Calu3 (cell line): Measurements from ENCODE around the gene YAF2. TPM values are rescaled to one million over a fixed set of nuclear protein-coding genes. Genes with fewer than 3 reads are reported as not detected.

Experiments used
- BruUV-seq: library from RNA; stranded (reverse); fragments of 400-500 nt; replicated peaks from 2 replicates; lab custom pipeline; 2021; lab: Mats Ljungman, UMichigan
- CTCF ChIA-PET: fragments of 300-600 bp; sonication (Branson Sonifier 250); formaldehyde crosslinking; loops from one replicate; lab custom pipeline; 2022; ENCODE audit warnings: antibody characterized with exemption; lab: Charles Lee
- DNase-seq: peaks from one replicate; pipeline ENCODE4 v3.0.0; 2022
- H3K27ac Mint-ChIP-seq: one replicate; pipeline ENCODE4 v1.8.0; 2022; ENCODE audit warnings: mixed read lengths; ENCODE audit not compliant: unreplicated experiment
- H3K27me3 Mint-ChIP-seq: one replicate; pipeline ENCODE4 v1.8.0; 2022; ENCODE audit warnings: mixed read lengths; ENCODE audit not compliant: unreplicated experiment
- H3K36me3 Mint-ChIP-seq: one replicate; pipeline ENCODE4 v1.8.0; 2022; ENCODE audit warnings: mild to moderate bottlenecking, moderate library complexity, mixed read lengths; ENCODE audit not compliant: insufficient read depth, unreplicated experiment
- H3K4me1 Mint-ChIP-seq: one replicate; pipeline ENCODE4 v1.8.0; 2022; ENCODE audit warnings: mild to moderate bottlenecking, low read depth, mixed read lengths; ENCODE audit not compliant: unreplicated experiment
- H3K4me3 Mint-ChIP-seq: one replicate; pipeline ENCODE4 v1.8.0; 2022; ENCODE audit warnings: mild to moderate bottlenecking, low read depth, moderate library complexity, mixed read lengths; ENCODE audit not compliant: unreplicated experiment
- H3K9me3 Mint-ChIP-seq: one replicate; pipeline ENCODE4 v1.8.0; 2022; ENCODE audit warnings: low read depth, mixed read lengths; ENCODE audit not compliant: unreplicated experiment
- CTCF ChIP-seq: fragments of 200-600 bp; IDR thresholded peaks from one replicate; pipeline ENCODE4 v1.8.0; 2022; ENCODE audit warnings: antibody characterized with exemption; ENCODE audit not compliant: unreplicated experiment
- intact Hi-C: fragments of 100-400 bp; cut with micrococcal nuclease; formaldehyde crosslinking; loops from one replicate; pipeline ENCODE4 v1.10.0; 2022; ENCODE audit not compliant: unreplicated experiment
- total RNA-seq: library from RNA; stranded (reverse); gene quantifications from 2 replicates; pipeline ENCODE4 v1.2.3, GENCODE V29; 2022

Gene YAF2
- total RNA-seq, 1 experiment from 2014 or later = 18.9 TPM

DNA sequence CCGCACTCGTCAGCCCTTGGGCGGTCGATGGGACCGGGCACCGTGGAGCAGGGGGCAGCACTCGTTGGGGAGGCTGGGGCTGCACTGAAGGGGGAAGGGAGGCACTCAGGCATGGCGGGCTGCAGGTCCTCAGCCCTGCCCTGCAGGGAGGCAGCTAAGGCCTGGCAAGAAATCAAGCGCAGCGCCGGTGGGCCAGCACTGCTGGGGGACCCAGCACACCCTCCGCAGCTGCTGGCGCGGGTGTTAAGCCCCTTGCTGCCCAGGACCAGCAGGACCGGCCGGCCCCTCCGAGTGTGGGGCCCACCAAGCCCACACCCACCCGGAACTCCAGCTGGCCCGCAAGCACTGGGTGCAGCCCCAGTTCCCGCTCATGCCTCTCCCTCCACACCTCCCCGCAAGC is 35.7 kb upstream of the YAF2 start:
- CTCF ChIA-PET = no interaction called here
- TF ChIP-seq CTCF = no peak
- no peak for DNase-seq
- no peaks in the 10 kb centered on the region for H3K4me1 Mint-ChIP-seq
- BruUV-seq = no TSS peak
- no peak overlapping the region for H3K27ac Mint-ChIP-seq
- H3K36me3 Mint-ChIP-seq = no peaks in the 10 kb centered on the region
- intact Hi-C loops = no loop called here
- no peak overlapping the region for H3K4me3 Mint-ChIP-seq
- no peaks in the 10 kb centered on the region for H3K9me3 Mint-ChIP-seq
- peaks cover 13% of the 10 kb centered on the region for H3K27me3 Mint-ChIP-seq

- Mint-ChIP-seq H3K4me1 (no peaks in the 10 kb centered on the region), H3K4me3 (no peak overlapping the region), H3K27me3 (peaks cover 13% of the 10 kb centered on the region), H3K27ac (no peak overlapping the region), H3K36me3 (no peaks in the 10 kb centered on the region), H3K9me3 (no peaks in the 10 kb centered on the region)
- intact Hi-C loops = no loop called here
- no peak for DNase-seq
- no peak for TF ChIP-seq CTCF
- CTCF ChIA-PET = no interaction called here
- BruUV-seq = no TSS peak
These were observed 32.5 kb upstream of the YAF2 start for GRCh38 chr12:42270596-42270995.

- Mint-ChIP-seq H3K9me3 (no peaks in the 10 kb centered on the region), H3K4me3 (no peak overlapping the region), H3K4me1 (no peaks in the 10 kb centered on the region), H3K27me3 (peaks cover 13% of the 10 kb centered on the region), H3K27ac (no peak overlapping the region), H3K36me3 (no peaks in the 10 kb centered on the region)
- intact Hi-C loops = no loop called here
- CTCF ChIA-PET = no interaction called here
- no TSS peak for BruUV-seq
- no peak for DNase-seq
- TF ChIP-seq CTCF = no peak
These were observed 29.6 kb upstream of the YAF2 start for GRCh38 chr12:42267413-42268190.

DNA sequence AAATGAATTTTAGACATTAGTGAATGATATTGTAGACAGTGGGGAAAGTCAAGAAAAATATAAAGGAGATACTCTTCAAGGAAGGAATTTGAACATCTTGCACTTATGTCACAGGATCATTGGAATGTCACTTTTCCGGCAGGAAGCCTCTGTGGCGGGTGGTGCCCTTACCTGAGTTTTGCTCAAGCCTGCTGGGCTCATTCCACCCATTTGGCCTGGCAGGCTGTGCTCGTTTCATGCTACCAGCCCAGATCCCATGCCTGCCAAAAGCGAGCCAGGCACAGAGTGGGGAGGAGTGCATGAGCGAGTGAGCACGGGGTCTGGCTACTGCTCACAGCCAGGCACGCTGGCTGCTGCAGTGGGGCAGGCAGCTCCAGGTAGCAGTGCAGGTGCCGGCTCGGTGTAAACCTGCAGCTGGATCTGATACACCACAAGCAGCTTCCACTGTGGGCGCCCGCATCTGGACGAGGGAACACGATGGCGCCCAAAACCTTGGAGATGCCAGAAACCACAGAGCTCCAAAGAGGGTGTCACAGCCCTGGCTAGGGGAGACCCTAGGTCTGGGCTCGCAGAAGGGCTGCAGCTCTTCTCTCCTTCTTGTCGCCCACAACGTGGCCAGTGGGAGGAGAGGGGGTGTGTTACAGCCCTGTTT is 28.7 kb upstream of the YAF2 start:
- H3K9me3 Mint-ChIP-seq = no peaks in the 10 kb centered on the region
- intact Hi-C loops = no loop called here
- H3K27ac Mint-ChIP-seq = no peak overlapping the region
- no peak for DNase-seq
- no TSS peak for BruUV-seq
- no peaks in the 10 kb centered on the region for H3K36me3 Mint-ChIP-seq
- no peak for TF ChIP-seq CTCF
- peaks cover 13% of the 10 kb centered on the region for H3K27me3 Mint-ChIP-seq
- CTCF ChIA-PET = no interaction called here
- H3K4me3 Mint-ChIP-seq = no peak overlapping the region
- H3K4me1 Mint-ChIP-seq = no peaks in the 10 kb centered on the region
